Loucy (cell line): Measurements from ENCODE around the gene HPSE.
"Not testable (repeated sequence)": the region's sequence is repeated elsewhere in the genome, so short reads cannot be mapped to it uniquely, and the experiment has no call there.

Experiments
- EZH2phosphoT487 ChIP-seq: fragments of 200-600 bp; IDR thresholded peaks from 2 replicates; pipeline ENCODE4 v1.6.1; 2018; ENCODE audit warnings: antibody characterized with exemption, mild to moderate bottlenecking, moderate library complexity, borderline replicate concordance
- TF ChIP-seq, protein P1 (sequence below): fragments of 200-600 bp; sonication (generic); conservative IDR thresholded peaks from 2 replicates; pipeline ENCODE4 v1.5.1; 2014; ENCODE audit warnings: mild to moderate bottlenecking, antibody characterized with exemption, low read length

DNA sequence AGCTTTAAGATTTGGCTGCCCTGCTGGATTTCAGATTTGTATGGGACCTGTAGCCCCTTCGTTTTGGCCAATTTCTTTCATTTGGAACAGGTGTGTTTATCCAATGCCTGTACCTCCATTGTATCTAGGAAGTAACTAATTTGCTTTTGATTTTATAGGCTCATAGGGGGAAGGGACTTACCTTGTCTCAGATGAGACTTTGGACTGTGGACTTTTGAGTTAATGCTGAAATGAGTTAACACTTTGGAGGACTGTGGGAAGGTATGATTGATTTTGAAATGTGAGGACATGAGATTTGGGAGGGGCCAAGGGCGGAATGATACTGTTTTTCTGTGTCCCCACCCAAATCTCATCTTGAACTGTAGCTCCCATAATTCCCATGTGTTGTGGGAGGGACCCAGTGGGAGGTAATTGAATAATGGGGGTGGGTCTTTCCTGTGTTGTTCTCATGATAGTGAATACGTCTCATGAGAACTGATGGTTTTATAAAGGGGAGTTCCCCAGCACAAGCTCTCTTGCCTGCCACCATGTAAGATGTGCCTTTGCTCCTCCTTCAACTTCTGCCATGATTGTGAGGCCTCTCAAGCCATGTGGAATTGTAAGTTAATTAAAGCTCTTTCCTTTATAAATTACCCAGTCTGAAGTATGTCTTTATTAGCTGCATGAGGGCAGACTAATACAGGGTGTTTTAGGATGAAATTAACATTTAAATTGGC lies 44.4 kb downstream of the HPSE start:
- TF ChIP-seq, protein P1, sequence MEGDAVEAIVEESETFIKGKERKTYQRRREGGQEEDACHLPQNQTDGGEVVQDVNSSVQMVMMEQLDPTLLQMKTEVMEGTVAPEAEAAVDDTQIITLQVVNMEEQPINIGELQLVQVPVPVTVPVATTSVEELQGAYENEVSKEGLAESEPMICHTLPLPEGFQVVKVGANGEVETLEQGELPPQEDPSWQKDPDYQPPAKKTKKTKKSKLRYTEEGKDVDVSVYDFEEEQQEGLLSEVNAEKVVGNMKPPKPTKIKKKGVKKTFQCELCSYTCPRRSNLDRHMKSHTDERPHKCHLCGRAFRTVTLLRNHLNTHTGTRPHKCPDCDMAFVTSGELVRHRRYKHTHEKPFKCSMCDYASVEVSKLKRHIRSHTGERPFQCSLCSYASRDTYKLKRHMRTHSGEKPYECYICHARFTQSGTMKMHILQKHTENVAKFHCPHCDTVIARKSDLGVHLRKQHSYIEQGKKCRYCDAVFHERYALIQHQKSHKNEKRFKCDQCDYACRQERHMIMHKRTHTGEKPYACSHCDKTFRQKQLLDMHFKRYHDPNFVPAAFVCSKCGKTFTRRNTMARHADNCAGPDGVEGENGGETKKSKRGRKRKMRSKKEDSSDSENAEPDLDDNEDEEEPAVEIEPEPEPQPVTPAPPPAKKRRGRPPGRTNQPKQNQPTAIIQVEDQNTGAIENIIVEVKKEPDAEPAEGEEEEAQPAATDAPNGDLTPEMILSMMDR = not testable (repeated sequence)
- TF ChIP-seq EZH2phosphoT487 = not testable (repeated sequence)
